Spinal cord (tissue), 9 donors: ENCODE data around the gene SORL1-AS1.

Source experiments
- DNase-seq, 6 donors: peaks; one replicate each; pipeline versions ENCODE4 v3.0.0 to v3.0.0-alpha.2; 2013 to 2015; ENCODE audit warnings: low spot score in 6 of 6, low read depth in 4 of 6
- H3K27ac ChIP-seq: one replicate; pipeline ENCODE4 v1.5.1; 2013; ENCODE audit warnings: low read depth, low read length, control low read depth
- H3K27me3 ChIP-seq: one replicate; pipeline ENCODE4 v1.6.1; 2013; ENCODE audit warnings: low read length; ENCODE audit not compliant: control insufficient read depth, insufficient read depth
- H3K36me3 ChIP-seq: one replicate; pipeline ENCODE4 v1.6.1; 2013; ENCODE audit warnings: low read length; ENCODE audit not compliant: control insufficient read depth, insufficient read depth
- H3K4me1 ChIP-seq: one replicate; pipeline ENCODE4 v1.6.1; 2013; ENCODE audit warnings: low read length; ENCODE audit not compliant: control insufficient read depth, insufficient read depth
- H3K4me3 ChIP-seq: one replicate; pipeline ENCODE4 v1.5.1; 2013; ENCODE audit warnings: low read depth, low read length, control low read depth
- H3K9me3 ChIP-seq: one replicate; pipeline ENCODE4 v1.6.1; 2013; ENCODE audit warnings: low read length; ENCODE audit not compliant: control insufficient read depth, insufficient read depth
- WGBS: methylation state at CpG from one replicate; pipeline ENCODE4 v1.1.5; 2013; ENCODE audit warnings: missing lambda C conversion rate; ENCODE audit not compliant: insufficient coverage; 5-methylcytosine and 5-hydroxymethylcytosine counted together
- donor health status: healthy.

Gene SORL1-AS1

GRCh38 chr11:121478226-121478894 lies 25.6 kb upstream of the SORL1-AS1 start:
- H3K36me3 ChIP-seq = peaks cover 15% of the 10 kb centered on the region
- H3K4me1 ChIP-seq = peaks cover 16% of the 10 kb centered on the region
- H3K27ac ChIP-seq = no peak overlapping the region
- H3K4me3 ChIP-seq = no peak overlapping the region
- no peak for DNase-seq
- H3K9me3 ChIP-seq = no peaks in the 10 kb centered on the region
- WGBS = 99% methylated on average over 18 of the region's 18 CpGs
- no peaks in the 10 kb centered on the region for H3K27me3 ChIP-seq

- H3K9me3 ChIP-seq = no peaks in the 10 kb centered on the region
- no peak for DNase-seq
- H3K4me3 ChIP-seq = no peak overlapping the region
- H3K27me3 ChIP-seq = no peaks in the 10 kb centered on the region
- no peak overlapping the region for H3K27ac ChIP-seq
- WGBS = 100% methylated on average over 1 of the region's 5 CpGs
- H3K4me1 ChIP-seq = peaks cover 12% of the 10 kb centered on the region
- peaks cover 18% of the 10 kb centered on the region for H3K36me3 ChIP-seq
Observed at GRCh38 chr11:121476379-121477032, 23.7 kb upstream of the SORL1-AS1 start.

- Histone ChIP-seq H3K27me3 (no peaks in the 10 kb centered on the region), H3K9me3 (no peaks in the 10 kb centered on the region), H3K4me3 (no peak overlapping the region), H3K4me1 (peaks cover 16% of the 10 kb centered on the region), H3K36me3 (peaks cover 30% of the 10 kb centered on the region), H3K27ac (no peak overlapping the region)
- DNase-seq = no peak
- WGBS = 78% methylated on average over 4 of the region's 7 CpGs
Observed at GRCh38 chr11:121474680-121475079, 21.9 kb upstream of the SORL1-AS1 start.

- WGBS = 85% methylated on average over 5 of the region's 8 CpGs
- DNase-seq = peak in 1 of 6 donors; percentile 78
- H3K27me3 ChIP-seq = no peaks in the 10 kb centered on the region
- H3K36me3 ChIP-seq = peaks cover 18% of the 10 kb centered on the region
- no peak overlapping the region for H3K4me3 ChIP-seq
- no peak overlapping the region for H3K27ac ChIP-seq
- H3K4me1 ChIP-seq = peaks cover 9% of the 10 kb centered on the region
- H3K9me3 ChIP-seq = no peaks in the 10 kb centered on the region
Observed at GRCh38 chr11:121473064-121473777, 20.5 kb upstream of the SORL1-AS1 start.

- WGBS = 100% methylated on average over 1 of the region's 2 CpGs
- no peaks in the 10 kb centered on the region for H3K9me3 ChIP-seq
- H3K4me3 ChIP-seq = no peak overlapping the region
- DNase-seq = no peak
- no peak overlapping the region for H3K27ac ChIP-seq
- H3K4me1 ChIP-seq = peaks cover 12% of the 10 kb centered on the region
- H3K36me3 ChIP-seq = peaks cover 18% of the 10 kb centered on the region
- H3K27me3 ChIP-seq = no peaks in the 10 kb centered on the region
Observed at GRCh38 chr11:121472312-121472711, 19.5 kb upstream of the SORL1-AS1 start.

- peaks cover 18% of the 10 kb centered on the region for H3K4me1 ChIP-seq
- H3K9me3 ChIP-seq = no peaks in the 10 kb centered on the region
- DNase-seq = no peak
- H3K4me3 ChIP-seq = no peak overlapping the region
- H3K27me3 ChIP-seq = no peaks in the 10 kb centered on the region
- 80% methylated on average over 10 of the region's 12 CpGs for WGBS
- no peak overlapping the region for H3K27ac ChIP-seq
- H3K36me3 ChIP-seq = peaks cover 18% of the 10 kb centered on the region
Observed at GRCh38 chr11:121471167-121471566, 18.4 kb upstream of the SORL1-AS1 start.

GRCh38 chr11:121469910-121470309 lies 17.1 kb upstream of the SORL1-AS1 start:
- Histone ChIP-seq H3K27me3 (no peaks in the 10 kb centered on the region), H3K4me3 (no peak overlapping the region), H3K36me3 (peaks cover 18% of the 10 kb centered on the region), H3K27ac (no peak overlapping the region), H3K4me1 (peaks cover 24% of the 10 kb centered on the region), H3K9me3 (no peaks in the 10 kb centered on the region)
- WGBS = 100% methylated on average over 5 of the region's 5 CpGs
- DNase-seq = no peak

- Histone ChIP-seq H3K4me1 (peaks cover 30% of the 10 kb centered on the region), H3K4me3 (no peak overlapping the region), H3K9me3 (no peaks in the 10 kb centered on the region), H3K36me3 (peaks cover 18% of the 10 kb centered on the region), H3K27me3 (no peaks in the 10 kb centered on the region), H3K27ac (no peak overlapping the region)
- WGBS = 73% methylated on average over 9 of the region's 10 CpGs
- no peak for DNase-seq
Observed at GRCh38 chr11:121467965-121468364, 15.2 kb upstream of the SORL1-AS1 start.

GRCh38 chr11:121467471-121467870 lies 14.7 kb upstream of the SORL1-AS1 start:
- WGBS = no CpG with 5 or more reads among the region's 2 CpGs
- H3K27ac ChIP-seq = no peak overlapping the region
- no peaks in the 10 kb centered on the region for H3K9me3 ChIP-seq
- DNase-seq = no peak
- H3K36me3 ChIP-seq = peaks cover 18% of the 10 kb centered on the region
- H3K4me1 ChIP-seq = peaks cover 30% of the 10 kb centered on the region
- H3K27me3 ChIP-seq = no peaks in the 10 kb centered on the region
- H3K4me3 ChIP-seq = no peak overlapping the region
